HEK293 (cell line): ENCODE data around the gene TLE4.

Source experiments
- AEBP2 ChIP-seq: fragments of 450-650 bp; formaldehyde crosslinking; IDR thresholded peaks from 2 replicates; pipeline ENCODE4 v1.5.1; 2016; ENCODE audit warnings: missing biosample characterization, missing genetic modification characterization, borderline replicate concordance
- CTCF ChIP-seq: fragments of 450-650 bp; formaldehyde crosslinking; IDR thresholded peaks from 2 replicates; pipeline ENCODE4 v1.5.1; 2016; ENCODE audit warnings: missing biosample characterization, missing genetic modification characterization
- IKZF3 ChIP-seq: fragments of 450-650 bp; IDR thresholded peaks from 2 replicates; pipeline ENCODE4 v1.5.0; 2018; ENCODE audit warnings: missing biosample characterization, mild to moderate bottlenecking, missing genetic modification characterization, moderate library complexity
- KLF7 ChIP-seq: fragments of 450-650 bp; formaldehyde crosslinking; IDR thresholded peaks from 2 replicates; pipeline ENCODE4 v1.5.1; 2016; ENCODE audit warnings: missing biosample characterization, missing genetic modification characterization, borderline replicate concordance
- RBAK ChIP-seq: fragments of 450-650 bp; formaldehyde crosslinking; IDR thresholded peaks from 2 replicates; pipeline ENCODE4 v1.5.1; 2016; ENCODE audit warnings: missing biosample characterization, missing genetic modification characterization
- YY1 ChIP-seq: fragments of 450-650 bp; formaldehyde crosslinking; IDR thresholded peaks from 2 replicates; pipeline ENCODE4 v1.5.1; 2018; ENCODE audit warnings: missing biosample characterization, missing genetic modification characterization
- YY2 ChIP-seq: fragments of 450-650 bp; formaldehyde crosslinking; IDR thresholded peaks from 2 replicates; pipeline ENCODE4 v1.5.1; 2016; ENCODE audit warnings: missing biosample characterization, missing genetic modification characterization
- ZFP37 ChIP-seq: fragments of 450-650 bp; formaldehyde crosslinking; IDR thresholded peaks from 2 replicates; pipeline ENCODE4 v1.5.1; 2016; ENCODE audit warnings: missing biosample characterization, missing genetic modification characterization
- ZNF140 ChIP-seq: fragments of 450-650 bp; formaldehyde crosslinking; IDR thresholded peaks from 2 replicates; pipeline ENCODE4 v1.5.1; 2016; ENCODE audit warnings: missing biosample characterization, missing genetic modification characterization
- ZNF292 ChIP-seq: fragments of 450-650 bp; formaldehyde crosslinking; IDR thresholded peaks from 2 replicates; pipeline ENCODE4 v1.5.1; 2016; ENCODE audit warnings: low read depth, missing biosample characterization, missing genetic modification characterization, borderline replicate concordance
- ZNF426 ChIP-seq: fragments of 450-650 bp; formaldehyde crosslinking; IDR thresholded peaks from 2 replicates; pipeline ENCODE4 v1.5.1; 2017; ENCODE audit warnings: missing biosample characterization, missing genetic modification characterization, mild to moderate bottlenecking, inconsistent platforms, moderate library complexity
- ZNF473 ChIP-seq: fragments of 450-650 bp; formaldehyde crosslinking; IDR thresholded peaks from 2 replicates; pipeline ENCODE4 v1.5.1; 2017; ENCODE audit warnings: missing biosample characterization, missing genetic modification characterization
- TF ChIP-seq, protein P1 (sequence below): fragments of 450-650 bp; formaldehyde crosslinking; IDR thresholded peaks from 2 replicates; pipeline ENCODE4 v1.5.1; 2017; ENCODE audit warnings: missing biosample characterization, missing genetic modification characterization
- TF ChIP-seq, protein P2 (sequence below): IDR thresholded peaks from 2 replicates; pipeline ENCODE4 v1.6.1; 2011; ENCODE audit warnings: mild to moderate bottlenecking, low read depth, low read length, borderline replicate concordance

DNA sequence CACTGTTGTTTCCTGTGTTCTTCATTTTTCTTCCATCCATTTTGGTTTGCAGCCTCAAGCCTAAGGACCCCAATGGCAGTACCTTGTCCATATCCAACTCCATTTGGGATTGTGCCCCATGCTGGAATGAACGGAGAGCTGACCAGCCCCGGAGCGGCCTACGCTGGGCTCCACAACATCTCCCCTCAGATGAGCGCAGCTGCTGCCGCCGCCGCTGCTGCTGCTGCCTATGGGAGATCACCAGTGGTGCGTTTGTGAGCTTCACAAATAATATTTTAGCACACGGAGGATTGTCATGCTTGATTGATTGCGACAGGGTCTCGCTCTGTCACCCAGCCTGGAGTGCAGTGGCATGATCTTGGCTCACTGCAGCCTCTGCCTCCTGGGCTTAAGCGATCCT, 136.8 kb downstream of the TLE4 start:
- TF ChIP-seq YY2 (tag by site-specific recombination): no peak
- no peak for TF ChIP-seq AEBP2 (tag by site-specific recombination)
- no peak for TF ChIP-seq IKZF3 (tag by site-specific recombination)
- no peak for TF ChIP-seq KLF7 (tag by site-specific recombination)
- TF ChIP-seq, protein P1, sequence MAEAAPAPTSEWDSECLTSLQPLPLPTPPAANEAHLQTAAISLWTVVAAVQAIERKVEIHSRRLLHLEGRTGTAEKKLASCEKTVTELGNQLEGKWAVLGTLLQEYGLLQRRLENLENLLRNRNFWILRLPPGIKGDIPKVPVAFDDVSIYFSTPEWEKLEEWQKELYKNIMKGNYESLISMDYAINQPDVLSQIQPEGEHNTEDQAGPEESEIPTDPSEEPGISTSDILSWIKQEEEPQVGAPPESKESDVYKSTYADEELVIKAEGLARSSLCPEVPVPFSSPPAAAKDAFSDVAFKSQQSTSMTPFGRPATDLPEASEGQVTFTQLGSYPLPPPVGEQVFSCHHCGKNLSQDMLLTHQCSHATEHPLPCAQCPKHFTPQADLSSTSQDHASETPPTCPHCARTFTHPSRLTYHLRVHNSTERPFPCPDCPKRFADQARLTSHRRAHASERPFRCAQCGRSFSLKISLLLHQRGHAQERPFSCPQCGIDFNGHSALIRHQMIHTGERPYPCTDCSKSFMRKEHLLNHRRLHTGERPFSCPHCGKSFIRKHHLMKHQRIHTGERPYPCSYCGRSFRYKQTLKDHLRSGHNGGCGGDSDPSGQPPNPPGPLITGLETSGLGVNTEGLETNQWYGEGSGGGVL: no peak
- TF ChIP-seq, protein P2, sequence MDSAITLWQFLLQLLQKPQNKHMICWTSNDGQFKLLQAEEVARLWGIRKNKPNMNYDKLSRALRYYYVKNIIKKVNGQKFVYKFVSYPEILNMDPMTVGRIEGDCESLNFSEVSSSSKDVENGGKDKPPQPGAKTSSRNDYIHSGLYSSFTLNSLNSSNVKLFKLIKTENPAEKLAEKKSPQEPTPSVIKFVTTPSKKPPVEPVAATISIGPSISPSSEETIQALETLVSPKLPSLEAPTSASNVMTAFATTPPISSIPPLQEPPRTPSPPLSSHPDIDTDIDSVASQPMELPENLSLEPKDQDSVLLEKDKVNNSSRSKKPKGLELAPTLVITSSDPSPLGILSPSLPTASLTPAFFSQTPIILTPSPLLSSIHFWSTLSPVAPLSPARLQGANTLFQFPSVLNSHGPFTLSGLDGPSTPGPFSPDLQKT: no peak
- no peak for TF ChIP-seq RBAK (tag by site-specific recombination)
- TF ChIP-seq CTCF: no peak
- no peak for TF ChIP-seq ZNF140 (tag by site-specific recombination)
- no peak for TF ChIP-seq ZNF473 (tag by site-specific recombination)
- no peak for TF ChIP-seq YY1
- no peak for TF ChIP-seq ZNF426 (tag by site-specific recombination)
- TF ChIP-seq ZNF292 (tag by site-specific recombination): no peak
- TF ChIP-seq ZFP37 (tag by site-specific recombination): no peak
